AG10803 (cell line): ENCODE results near the gene PLCB4.

ENCODE experiments used
- DNase-seq: peaks from one replicate; pipeline ENCODE4 v3.0.0; 2010; ENCODE audit warnings: low read depth
- H3K4me3 ChIP-seq: 2 replicates; pipeline ENCODE4 v1.5.1; 2011; ENCODE audit warnings: mild to moderate bottlenecking, low read length, control low read depth
- CTCF ChIP-seq: conservative IDR thresholded peaks from 2 replicates; pipeline ENCODE4 v1.5.1; 2011; ENCODE audit warnings: mild to moderate bottlenecking, low read length, control low read depth, inconsistent platforms

PLCB4 gene

DNA sequence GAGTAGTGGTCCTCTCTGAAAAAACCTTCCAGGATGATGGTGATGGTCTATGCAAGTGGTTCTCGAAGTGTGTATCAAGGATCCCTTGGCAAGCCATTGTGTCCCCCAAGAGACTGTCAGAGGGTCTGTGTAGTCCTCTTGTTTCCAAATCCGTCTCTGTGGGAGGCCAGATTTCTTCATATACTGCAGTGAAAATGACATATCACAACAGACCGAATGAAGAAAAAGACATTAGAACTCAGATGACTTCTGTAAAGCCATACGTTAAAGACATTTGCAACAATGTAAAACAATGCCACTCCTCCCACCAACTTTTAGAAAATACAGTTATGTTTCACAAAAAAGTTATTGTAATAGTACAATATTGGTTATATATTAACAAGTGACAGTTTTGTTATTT is 418.3 kb downstream of the PLCB4 start:
- no peak overlapping the region for H3K4me3 ChIP-seq
- TF ChIP-seq CTCF = no peak
- DNase-seq = no peak

- TF ChIP-seq CTCF = no peak
Measured at GRCh38 chr20:9488063-9488462, 419.2 kb downstream of the PLCB4 start.

DNA sequence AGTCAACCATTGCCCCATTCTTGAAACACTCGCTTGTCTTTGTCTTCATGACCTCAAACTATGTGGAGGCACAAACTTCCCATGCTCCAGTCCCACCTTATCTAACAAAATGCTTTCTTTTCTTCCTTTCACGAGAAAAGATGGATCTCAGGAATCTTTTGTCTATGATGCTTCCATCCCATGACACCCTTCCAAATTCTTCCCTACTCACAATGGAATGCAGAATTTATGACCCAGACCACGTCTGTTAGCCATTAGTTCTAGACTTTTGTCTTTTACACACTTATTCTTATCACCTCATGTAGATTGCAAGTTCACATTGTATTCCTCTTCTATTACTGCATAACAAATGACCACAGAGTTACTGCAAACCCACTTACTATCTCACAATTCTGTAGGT is 421.3 kb downstream of the PLCB4 start:
- no peak overlapping the region for H3K4me3 ChIP-seq
- peak; percentile 37 for DNase-seq
- no peak for TF ChIP-seq CTCF

More at GRCh38 chr20:9488063-9488462, 419.2 kb downstream of the PLCB4 start:
- DNase-seq = no peak
- H3K4me3 ChIP-seq = no peak overlapping the region

DNA sequence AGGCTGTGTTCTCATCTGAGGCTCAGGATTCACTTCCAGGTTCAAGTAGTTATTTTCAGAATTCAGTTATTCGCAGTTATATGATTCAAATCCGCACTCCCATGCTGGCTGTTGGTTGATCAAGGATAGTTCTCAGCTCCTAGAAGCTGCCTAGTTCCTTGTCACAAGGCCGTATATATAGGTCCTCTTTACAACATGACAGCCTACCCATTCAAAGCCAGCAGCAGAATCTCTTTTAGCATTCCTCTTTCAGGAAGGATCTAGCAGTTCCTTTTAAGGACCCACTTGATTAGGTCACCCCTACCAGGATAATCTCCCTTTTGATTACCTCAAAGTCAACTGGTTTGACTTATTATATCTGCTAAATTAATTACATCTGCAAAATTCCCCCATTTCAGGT is 421.7 kb downstream of the PLCB4 start:
- no peak for TF ChIP-seq CTCF
- H3K4me3 ChIP-seq = no peak overlapping the region

GRCh38 chr20:9491324-9491723 is 422.4 kb downstream of the PLCB4 start:
- H3K4me3 ChIP-seq = no peak overlapping the region
- DNase-seq = no peak
- no peak for TF ChIP-seq CTCF

More for the DNA sequence above, 421.7 kb downstream of the PLCB4 start:
- no peak for DNase-seq

- no peak for TF ChIP-seq CTCF
- no peak overlapping the region for H3K4me3 ChIP-seq
Measured at GRCh38 chr20:9492067-9492466, 423.2 kb downstream of the PLCB4 start.

DNA sequence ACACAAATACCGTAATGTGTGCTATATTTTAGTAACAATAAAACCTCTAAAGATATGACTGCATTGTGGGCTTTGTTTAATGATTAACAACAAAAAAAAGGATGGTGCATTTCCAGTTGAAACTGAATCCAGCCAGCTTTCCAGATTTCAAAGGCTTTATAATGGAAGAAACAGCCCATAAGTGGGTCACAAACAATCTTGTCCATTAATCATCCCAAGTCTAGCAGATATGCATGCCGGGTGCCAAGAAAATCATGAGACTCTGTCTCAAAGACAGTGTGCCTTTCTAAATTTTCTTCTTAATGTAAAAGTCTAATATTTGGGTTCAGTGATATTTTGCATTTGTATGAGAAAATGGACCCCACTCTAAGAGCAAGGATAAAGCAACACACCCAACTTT is 424.9 kb downstream of the PLCB4 start:
- DNase-seq = no peak
- TF ChIP-seq CTCF = no peak

More at GRCh38 chr20:9492067-9492466, 423.2 kb downstream of the PLCB4 start:
- DNase-seq = no peak

More for the DNA sequence above, 424.9 kb downstream of the PLCB4 start:
- no peak overlapping the region for H3K4me3 ChIP-seq
